GM12878 (cell line): ENCODE results near the gene SSBP3. TPM values are rescaled to one million over a fixed set of nuclear protein-coding genes. Genes with fewer than 3 reads are reported as not detected.

Experiments used
- ATAC-seq: fragments of 200-7000 bp; cut with Tn5 transposase; 3 replicates; pipeline ENCODE4 v1.9.1; 2020; ENCODE audit warnings: mild to moderate bottlenecking, moderate library complexity
- BruUV-seq: library from RNA; stranded (reverse); fragments of 400-500 nt; replicated peaks from 2 replicates; lab custom pipeline; 2021; lab: Mats Ljungman, UMichigan
- CTCF ChIA-PET: fragments of 300-600 bp; sonication (Branson Sonifier 250); formaldehyde crosslinking; extraction: SDS; loops from one replicate; lab custom pipeline; 2021; ENCODE audit warnings: inconsistent platforms; lab: Yijun Ruan, JAX
- POLR2A ChIA-PET: fragments of 350-600 bp; formaldehyde crosslinking; extraction: SDS; loops from one replicate; lab custom pipeline; 2021; ENCODE audit warnings: inconsistent platforms; lab: Charles Lee
- RAD21 ChIA-PET: fragments of 300-600 bp; sonication (Branson Sonifier 250); formaldehyde crosslinking; loops from one replicate; lab custom pipeline; 2023; ENCODE audit warnings: antibody characterized with exemption; ENCODE audit not compliant: unreplicated experiment; lab: Charles Lee
- SMC1A ChIA-PET: fragments of 300-600 bp; sonication (Branson Sonifier 250); formaldehyde crosslinking; loops from one replicate; lab custom pipeline; 2023; ENCODE audit not compliant: unreplicated experiment, uncharacterized antibody; lab: Charles Lee
- DNase-seq: peaks from one replicate; pipeline ENCODE4 v3.0.0-alpha.2; 2011; ENCODE audit warnings: low read depth, low spot score
- FAIRE-seq: peaks from 3 replicates; lab custom pipeline; 2011; peaks lifted over from hg19 to GRCh38; lab: Jason Lieb, UNC
- H2AFZ ChIP-seq: 2 replicates; pipeline ENCODE4 v1.6.0; 2011; ENCODE audit warnings: low read depth, low read length, control low read depth; ENCODE audit not compliant: control insufficient read depth
- H3K27ac ChIP-seq: 2 replicates; pipeline ENCODE4 v1.5.1; 2011; ENCODE audit warnings: control low read depth; ENCODE audit not compliant: control insufficient read depth, insufficient read depth
- H3K27me3 ChIP-seq, 2 experiments: replicated peaks in 1 of 2; 2 replicates each; pipeline versions ENCODE4 v1.6.0 to v1.6.1; 2011; ENCODE audit warnings: low read length in 1 of 2; ENCODE audit not compliant: control insufficient read depth in 2 of 2, insufficient read depth in 2 of 2
- H3K36me3 ChIP-seq, 2 experiments: 2 replicates each; pipeline ENCODE4 v1.5.1; 2011; ENCODE audit warnings: low read length in 1 of 2; ENCODE audit not compliant: control insufficient read depth in 2 of 2, insufficient read depth in 2 of 2
- H3K4me1 ChIP-seq: 2 replicates; pipeline ENCODE4 v1.6.1; 2011; ENCODE audit warnings: mild to moderate bottlenecking, low read length, moderate library complexity, mixed read lengths; ENCODE audit not compliant: control insufficient read depth, insufficient read depth
- H3K4me2 ChIP-seq: 2 replicates; pipeline ENCODE4 v1.6.0; 2011; ENCODE audit warnings: control low read depth; ENCODE audit not compliant: control insufficient read depth, insufficient read depth
- H3K4me3 ChIP-seq: fragments of 200-600 bp; sonication (generic); 2 replicates; pipeline ENCODE4 v1.5.1; 2016
- H3K79me2 ChIP-seq: 2 replicates; pipeline ENCODE4 v1.6.0; 2011; ENCODE audit warnings: low read length; ENCODE audit not compliant: control insufficient read depth, insufficient read depth
- H3K9ac ChIP-seq: 2 replicates; pipeline ENCODE4 v1.8.0; 2011; ENCODE audit warnings: low read length, control low read depth, mixed read lengths; ENCODE audit not compliant: control insufficient read depth, insufficient read depth
- H3K9me3 ChIP-seq: replicated peaks from 3 replicates; pipeline ENCODE4 v1.5.1; 2011; ENCODE audit warnings: mild to moderate bottlenecking, low read length; ENCODE audit not compliant: control insufficient read depth, insufficient read depth
- H4K20me1 ChIP-seq: 2 replicates; pipeline ENCODE4 v1.6.0; 2011; ENCODE audit not compliant: control insufficient read depth, insufficient read depth
- ASH2L ChIP-seq: fragments of 300-600, 200-600 bp; sonication (generic); IDR thresholded peaks from 2 replicates; pipeline ENCODE4 v1.6.1; 2017; ENCODE audit warnings: low read depth, mild to moderate bottlenecking, borderline replicate concordance
- MTA3 ChIP-seq: IDR thresholded peaks from 2 replicates; pipeline ENCODE4 v1.6.1; 2012; ENCODE audit warnings: low read length, inconsistent platforms, borderline replicate concordance
- ZZZ3 ChIP-seq: IDR thresholded peaks from 2 replicates; pipeline ENCODE4 v1.6.1; 2011; ENCODE audit warnings: low read depth; ENCODE audit not compliant: control insufficient read depth, insufficient read length
- WGBS: methylation state at CpG from one replicate; pipeline ENCODE4 v1.1.6; 2016; ENCODE audit warnings: low lambda C conversion rate; ENCODE audit not compliant: insufficient replicate concordance, insufficient coverage; ENCODE audit errors: missing lambda C conversion rate; 5-methylcytosine and 5-hydroxymethylcytosine counted together
- in situ Hi-C: fragments of 300-500 bp; cut with MboI; formaldehyde crosslinking; loops from 9 replicates; pipeline ENCODE4 v1.14.3; 2018; ENCODE audit warnings: mixed read lengths
- intact Hi-C: fragments of 100-400 bp; cut with micrococcal nuclease; formaldehyde crosslinking; loops from one replicate; pipeline ENCODE4 v1.14.2; 2022; ENCODE audit not compliant: unreplicated experiment
- polyA plus RNA-seq, 11 experiments: library from polyadenylated mRNA; depleted of rRNA in 4 of 11; unstranded in 6 of 11; stranded (reverse) in 5 of 11; fragments of >200 nt; fragmentation: Nextera tagmentation in 4 of 11; fragmentation: Illumina TruSeq in 1 of 11; extraction: Ambion mirVana in 4 of 11; extraction: Trizol in 1 of 11; gene quantifications; 1 replicate in 1 of 11; 2 replicates in 10 of 11; pipeline versions ENCODE4 v1.2.1 to v1.2.3, GENCODE V29; 2011 to 2016; ENCODE audit warnings: inconsistent platforms in 2 of 11, missing spikeins in 2 of 11, low read depth in 1 of 11
- total RNA-seq, 4 experiments: library from RNA; depleted of rRNA in 3 of 4; stranded (reverse); fragments of >200 nt in 3 of 4; fragmentation: Illumina TruSeq in 1 of 4; extraction: Trizol in 1 of 4; gene quantifications; 2 replicates each; pipeline versions ENCODE4 v1.2.1 to v1.2.3, GENCODE V29; 2013 to 2021
- TF ChIP-seq, protein P1 (sequence below): fragments of 450-650 bp; IDR thresholded peaks from 2 replicates; pipeline ENCODE4 v1.6.1; 2017; ENCODE audit warnings: low read depth, mild to moderate bottlenecking, moderate library complexity
- TF ChIP-seq, protein P2 (sequence below): fragments of 150-350 bp; IDR thresholded peaks from 2 replicates; pipeline ENCODE4 v1.6.1; 2016; ENCODE audit warnings: low read depth, low read length

Gene SSBP3
- total and polyA plus RNA-seq, 10 of the 15 experiments (the other 5 are each of a cell fraction or from before 2014, with no cell fraction given), result 4.1 to 51.7 (median 17.1) TPM

DNA sequence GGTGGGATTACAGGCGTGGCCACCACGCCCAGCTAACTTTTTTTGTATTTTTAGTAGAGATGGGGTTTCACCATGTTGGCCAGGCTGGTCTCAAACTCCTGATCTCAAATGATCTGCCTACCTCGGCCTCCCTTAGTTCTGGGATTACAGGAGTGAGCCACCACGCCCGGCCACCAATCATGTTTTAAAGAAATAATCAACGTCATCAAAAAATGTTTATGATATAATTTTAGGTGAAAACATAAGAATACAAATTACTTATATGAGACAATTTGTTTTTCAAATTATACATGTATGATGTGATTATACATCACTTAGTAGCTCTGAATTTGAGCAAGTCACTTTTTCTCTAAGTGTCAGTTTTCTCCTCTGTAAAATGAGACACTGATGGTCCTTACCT is 31.6 kb upstream of the SSBP3 start:
- Histone ChIP-seq H3K79me2 (no peaks in the 10 kb centered on the region), H3K9me3 (no peaks in the 10 kb centered on the region), H3K27me3 (no peaks in the 10 kb centered on the region; a peak in 1 of 4 replicates)
- no peak for ATAC-seq
- TF ChIP-seq MTA3 (no peak), ASH2L (no peak), ZZZ3 (no peak)
- TF ChIP-seq, protein P1, sequence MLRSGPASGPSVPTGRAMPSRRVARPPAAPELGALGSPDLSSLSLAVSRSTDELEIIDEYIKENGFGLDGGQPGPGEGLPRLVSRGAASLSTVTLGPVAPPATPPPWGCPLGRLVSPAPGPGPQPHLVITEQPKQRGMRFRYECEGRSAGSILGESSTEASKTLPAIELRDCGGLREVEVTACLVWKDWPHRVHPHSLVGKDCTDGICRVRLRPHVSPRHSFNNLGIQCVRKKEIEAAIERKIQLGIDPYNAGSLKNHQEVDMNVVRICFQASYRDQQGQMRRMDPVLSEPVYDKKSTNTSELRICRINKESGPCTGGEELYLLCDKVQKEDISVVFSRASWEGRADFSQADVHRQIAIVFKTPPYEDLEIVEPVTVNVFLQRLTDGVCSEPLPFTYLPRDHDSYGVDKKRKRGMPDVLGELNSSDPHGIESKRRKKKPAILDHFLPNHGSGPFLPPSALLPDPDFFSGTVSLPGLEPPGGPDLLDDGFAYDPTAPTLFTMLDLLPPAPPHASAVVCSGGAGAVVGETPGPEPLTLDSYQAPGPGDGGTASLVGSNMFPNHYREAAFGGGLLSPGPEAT, result no peak
- TF ChIP-seq, protein P2, sequence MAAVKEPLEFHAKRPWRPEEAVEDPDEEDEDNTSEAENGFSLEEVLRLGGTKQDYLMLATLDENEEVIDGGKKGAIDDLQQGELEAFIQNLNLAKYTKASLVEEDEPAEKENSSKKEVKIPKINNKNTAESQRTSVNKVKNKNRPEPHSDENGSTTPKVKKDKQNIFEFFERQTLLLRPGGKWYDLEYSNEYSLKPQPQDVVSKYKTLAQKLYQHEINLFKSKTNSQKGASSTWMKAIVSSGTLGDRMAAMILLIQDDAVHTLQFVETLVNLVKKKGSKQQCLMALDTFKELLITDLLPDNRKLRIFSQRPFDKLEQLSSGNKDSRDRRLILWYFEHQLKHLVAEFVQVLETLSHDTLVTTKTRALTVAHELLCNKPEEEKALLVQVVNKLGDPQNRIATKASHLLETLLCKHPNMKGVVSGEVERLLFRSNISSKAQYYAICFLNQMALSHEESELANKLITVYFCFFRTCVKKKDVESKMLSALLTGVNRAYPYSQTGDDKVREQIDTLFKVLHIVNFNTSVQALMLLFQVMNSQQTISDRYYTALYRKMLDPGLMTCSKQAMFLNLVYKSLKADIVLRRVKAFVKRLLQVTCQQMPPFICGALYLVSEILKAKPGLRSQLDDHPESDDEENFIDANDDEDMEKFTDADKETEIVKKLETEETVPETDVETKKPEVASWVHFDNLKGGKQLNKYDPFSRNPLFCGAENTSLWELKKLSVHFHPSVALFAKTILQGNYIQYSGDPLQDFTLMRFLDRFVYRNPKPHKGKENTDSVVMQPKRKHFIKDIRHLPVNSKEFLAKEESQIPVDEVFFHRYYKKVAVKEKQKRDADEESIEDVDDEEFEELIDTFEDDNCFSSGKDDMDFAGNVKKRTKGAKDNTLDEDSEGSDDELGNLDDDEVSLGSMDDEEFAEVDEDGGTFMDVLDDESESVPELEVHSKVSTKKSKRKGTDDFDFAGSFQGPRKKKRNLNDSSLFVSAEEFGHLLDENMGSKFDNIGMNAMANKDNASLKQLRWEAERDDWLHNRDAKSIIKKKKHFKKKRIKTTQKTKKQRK, result no peak
- TF ChIP-seq, all 136 proteins: peak for 0
- Histone ChIP-seq H3K36me3 (no peaks in the 10 kb centered on the region), H2AFZ (no peak overlapping the region), H3K4me3 (no peak overlapping the region), H4K20me1 (no peaks in the 10 kb centered on the region), H3K4me1 (no peaks in the 10 kb centered on the region), H3K27ac (no peak overlapping the region), H3K9ac (no peak overlapping the region), H3K4me2 (no peak overlapping the region)
- ChIA-PET CTCF (no interaction called here), POLR2A (no interaction called here), SMC1A (no interaction called here), RAD21 (no interaction called here)
- DNase-seq (no peak), FAIRE-seq (no peak)
- 44% methylated on average over 6 of the region's 6 CpGs for WGBS
- intact Hi-C loops (no loop called here), in situ Hi-C loops (no loop called here)
- BruUV-seq, result no TSS peak
